ENCODE measurements around the gene UBE2G2.

GRCh38 chr21:44778094-44778493 is 23.5 kb downstream of the UBE2G2 start:
- no peak for TF ChIP-seq CTCF (optimal IDR thresholded peaks at IDR 0.05 in 1 of 3, IDR thresholded peaks at IDR 0.05 in 1 of 3, conservative IDR thresholded peaks at IDR 0.05 in 1 of 3; ENCODE audit: extremely low read depth in 1 of 3, insufficient read depth in 2 of 3, low read length in 3 of 3)
- no peak for TF ChIP-seq EZH2 (IDR thresholded peaks at IDR 0.05; ENCODE audit: low read length)
